ENCODE results near the gene PPP1R15B.

GRCh38 chr1:204434116-204434755, 22.6 kb upstream of the PPP1R15B start:
- TF ChIP-seq RAD21 (IDR thresholded peaks at IDR 0.05; ENCODE audit: low read depth) = no peak
- TF ChIP-seq TEAD4 (IDR thresholded peaks at IDR 0.05) = no peak

Measured in Ishikawa (cell line).